H9 (cell line): Measurements from ENCODE around the gene USP5. TPM values are rescaled to one million over a fixed set of nuclear protein-coding genes. Genes with fewer than 3 reads are reported as not detected.
A peak's percentile ranks its signal among the peaks of the same experiment; 100 is the strongest.

Source experiments
- DNase-seq: peaks from one replicate; pipeline ENCODE4 v3.0.0-alpha.2; 2017
- H2AFZ ChIP-seq: one replicate; pipeline ENCODE4 v1.6.1; 2013; ENCODE audit warnings: mild to moderate bottlenecking, low read length, control low read depth, moderate library complexity
- H2AK5ac ChIP-seq: 2 replicates; pipeline ENCODE4 v1.6.1; 2013; ENCODE audit warnings: low read length, control low read depth, mixed read lengths; ENCODE audit not compliant: insufficient read length
- H2BK120ac ChIP-seq: one replicate; pipeline ENCODE4 v1.6.1; 2013; ENCODE audit warnings: low read depth, mild to moderate bottlenecking, low read length, control low read depth, inconsistent platforms; ENCODE audit not compliant: poor library complexity, severe bottlenecking
- H2BK12ac ChIP-seq: 2 replicates; pipeline ENCODE4 v1.6.1; 2013; ENCODE audit warnings: low read length, control low read depth, mixed read lengths, low read depth; ENCODE audit not compliant: insufficient read length
- H2BK15ac ChIP-seq: 2 replicates; pipeline ENCODE4 v1.6.1; 2013; ENCODE audit warnings: low read depth, low read length, control low read depth
- H2BK20ac ChIP-seq: one replicate; pipeline ENCODE4 v1.6.1; 2013; ENCODE audit warnings: low read depth, mild to moderate bottlenecking, low read length, control low read depth, inconsistent platforms; ENCODE audit not compliant: poor library complexity, severe bottlenecking
- H2BK5ac ChIP-seq: 2 replicates; pipeline ENCODE4 v1.6.1; 2013; ENCODE audit warnings: low read length, control low read depth, mixed read lengths; ENCODE audit not compliant: insufficient read length
- H3K14ac ChIP-seq: 2 replicates; pipeline ENCODE4 v1.6.1; 2013; ENCODE audit warnings: low read length, control low read depth; ENCODE audit not compliant: insufficient read depth
- H3K18ac ChIP-seq: 2 replicates; pipeline ENCODE4 v1.6.1; 2013; ENCODE audit warnings: low read depth, mild to moderate bottlenecking, mixed read lengths, low read length, control low read depth; ENCODE audit not compliant: insufficient read length
- H3K23ac ChIP-seq: 2 replicates; pipeline ENCODE4 v1.6.1; 2013; ENCODE audit warnings: low read length, control low read depth, mixed read lengths, low read depth; ENCODE audit not compliant: insufficient read length
- H3K23me2 ChIP-seq: 2 replicates; pipeline ENCODE4 v1.6.1; 2013; ENCODE audit warnings: low read depth, mild to moderate bottlenecking, mixed read lengths, low read length, control low read depth; ENCODE audit not compliant: insufficient read length, poor library complexity, severe bottlenecking
- H3K27ac ChIP-seq: 2 replicates; pipeline ENCODE4 v1.5.1; 2013; ENCODE audit warnings: low read length, control low read depth, mixed read lengths, low read depth; ENCODE audit not compliant: insufficient read length
- H3K27me3 ChIP-seq: 2 replicates; pipeline ENCODE4 v1.6.1; 2013; ENCODE audit warnings: low read length, control low read depth, inconsistent platforms; ENCODE audit not compliant: insufficient read depth
- H3K4ac ChIP-seq: 2 replicates; pipeline ENCODE4 v1.6.1; 2013; ENCODE audit warnings: low read depth, mild to moderate bottlenecking, control low read depth, inconsistent platforms, low read length, moderate library complexity
- H3K4me1 ChIP-seq: 2 replicates; pipeline ENCODE4 v1.6.1; 2013; ENCODE audit warnings: low read length, control low read depth, inconsistent platforms; ENCODE audit not compliant: insufficient read depth
- H3K4me2 ChIP-seq: 2 replicates; pipeline ENCODE4 v1.6.1; 2013; ENCODE audit warnings: low read length, control low read depth, mixed read lengths; ENCODE audit not compliant: insufficient read length, insufficient read depth
- H3K56ac ChIP-seq: 2 replicates; pipeline ENCODE4 v1.6.1; 2013; ENCODE audit warnings: low read depth, mild to moderate bottlenecking, mixed read lengths, low read length, control low read depth; ENCODE audit not compliant: insufficient read length
- H3K79me1 ChIP-seq: 2 replicates; pipeline ENCODE4 v1.6.1; 2013; ENCODE audit warnings: low read depth, mild to moderate bottlenecking, moderate library complexity, low read length, control low read depth, inconsistent platforms; ENCODE audit not compliant: insufficient read depth, poor library complexity, severe bottlenecking
- H3K79me2 ChIP-seq: 2 replicates; pipeline ENCODE4 v1.6.1; 2013; ENCODE audit warnings: low read length, control low read depth, inconsistent platforms; ENCODE audit not compliant: insufficient read depth
- H3K9ac ChIP-seq: 2 replicates; pipeline ENCODE4 v1.6.1; 2013; ENCODE audit warnings: low read length, control low read depth, mixed read lengths; ENCODE audit not compliant: insufficient read length; ENCODE audit errors: extremely low read depth
- H3K9me3 ChIP-seq: one replicate; pipeline ENCODE4 v1.6.1; 2013; ENCODE audit warnings: low read depth, low read length, inconsistent platforms; ENCODE audit not compliant: control insufficient read depth
- H3T11ph ChIP-seq: one replicate; pipeline ENCODE4 v1.6.1; 2013; ENCODE audit warnings: mild to moderate bottlenecking, low read length, control low read depth, inconsistent platforms
- H4K20me1 ChIP-seq: one replicate; pipeline ENCODE4 v1.6.1; 2013; ENCODE audit not compliant: control insufficient read depth, insufficient read length, insufficient read depth
- H4K5ac ChIP-seq: 2 replicates; pipeline ENCODE4 v1.6.1; 2013; ENCODE audit warnings: low read depth, mild to moderate bottlenecking, mixed read lengths, low read length, control low read depth; ENCODE audit not compliant: insufficient read length
- H4K8ac ChIP-seq: replicated peaks from 2 replicates; pipeline ENCODE4 v1.6.1; 2013; ENCODE audit warnings: low read length, control low read depth, mixed read lengths, low read depth; ENCODE audit not compliant: insufficient read length
- H4K91ac ChIP-seq: 2 replicates; pipeline ENCODE4 v1.6.1; 2013; ENCODE audit warnings: low read depth, mild to moderate bottlenecking, moderate library complexity, mixed read lengths, low read length, control low read depth; ENCODE audit not compliant: insufficient read length
- H3K27ac Mint-ChIP-seq, 3 experiments: 2 replicates in 2 of 3; 3 replicates in 1 of 3; pipeline ENCODE4 v1.8.0; 2020 to 2021; ENCODE audit warnings: mixed read lengths in 3 of 3, mild to moderate bottlenecking in 1 of 3, moderate library complexity in 1 of 3
- H3K27me3 Mint-ChIP-seq: 2 replicates; pipeline ENCODE4 v1.8.0; 2021; ENCODE audit warnings: low read depth, mild to moderate bottlenecking, moderate library complexity, mixed read lengths
- H3K36me3 Mint-ChIP-seq, 3 experiments: 2 replicates in 2 of 3; 3 replicates in 1 of 3; pipeline ENCODE4 v1.8.0; 2020 to 2021; ENCODE audit warnings: low read depth in 3 of 3, mixed read lengths in 3 of 3; ENCODE audit not compliant: insufficient read depth in 1 of 3
- H3K4me1 Mint-ChIP-seq, 2 experiments: 2 replicates each; pipeline ENCODE4 v1.8.0; 2020; ENCODE audit warnings: mixed read lengths in 2 of 2
- H3K4me3 Mint-ChIP-seq, 2 experiments: 2 replicates in 1 of 2; 3 replicates in 1 of 2; pipeline ENCODE4 v1.8.0; 2020 to 2021; ENCODE audit warnings: mild to moderate bottlenecking in 2 of 2, mixed read lengths in 2 of 2, moderate library complexity in 1 of 2
- H3K9me3 Mint-ChIP-seq, 2 experiments: 2 replicates in 1 of 2; 3 replicates in 1 of 2; pipeline ENCODE4 v1.8.0; 2020; ENCODE audit warnings: mild to moderate bottlenecking in 2 of 2, mixed read lengths in 2 of 2, moderate library complexity in 1 of 2
- WGBS: extraction: QIAGEN DNeasy Blood & Tissue Kit; methylation state at CpG from one replicate; pipeline ENCODE4 v1.1.7; 2013; ENCODE audit warnings: missing lambda C conversion rate, low lambda C conversion rate, mixed read lengths; ENCODE audit not compliant: insufficient read length; ENCODE audit errors: extremely low coverage; 5-methylcytosine and 5-hydroxymethylcytosine counted together
- total RNA-seq: library from RNA; stranded (reverse); gene quantifications from 2 replicates; pipeline ENCODE4 v1.2.1, GENCODE V29; 2021
- TF ChIP-seq, protein P1 (sequence below): fragments of 200-600 bp; sonication (generic); conservative IDR thresholded peaks from 3 replicates; pipeline ENCODE4 v1.8.0; 2021; ENCODE audit warnings: antibody characterized with exemption, mild to moderate bottlenecking

Gene USP5
- total RNA-seq, 1 experiment from 2014 or later, result 143 TPM

- TF ChIP-seq, protein P1, sequence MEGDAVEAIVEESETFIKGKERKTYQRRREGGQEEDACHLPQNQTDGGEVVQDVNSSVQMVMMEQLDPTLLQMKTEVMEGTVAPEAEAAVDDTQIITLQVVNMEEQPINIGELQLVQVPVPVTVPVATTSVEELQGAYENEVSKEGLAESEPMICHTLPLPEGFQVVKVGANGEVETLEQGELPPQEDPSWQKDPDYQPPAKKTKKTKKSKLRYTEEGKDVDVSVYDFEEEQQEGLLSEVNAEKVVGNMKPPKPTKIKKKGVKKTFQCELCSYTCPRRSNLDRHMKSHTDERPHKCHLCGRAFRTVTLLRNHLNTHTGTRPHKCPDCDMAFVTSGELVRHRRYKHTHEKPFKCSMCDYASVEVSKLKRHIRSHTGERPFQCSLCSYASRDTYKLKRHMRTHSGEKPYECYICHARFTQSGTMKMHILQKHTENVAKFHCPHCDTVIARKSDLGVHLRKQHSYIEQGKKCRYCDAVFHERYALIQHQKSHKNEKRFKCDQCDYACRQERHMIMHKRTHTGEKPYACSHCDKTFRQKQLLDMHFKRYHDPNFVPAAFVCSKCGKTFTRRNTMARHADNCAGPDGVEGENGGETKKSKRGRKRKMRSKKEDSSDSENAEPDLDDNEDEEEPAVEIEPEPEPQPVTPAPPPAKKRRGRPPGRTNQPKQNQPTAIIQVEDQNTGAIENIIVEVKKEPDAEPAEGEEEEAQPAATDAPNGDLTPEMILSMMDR, result peak; percentile 98
- Histone ChIP-seq H3K56ac (no peak overlapping the region), H4K20me1 (peaks cover 6% of the 10 kb centered on the region), H3K79me2 (peaks cover 2% of the 10 kb centered on the region; the same call in 1 of the 2 replicates), H3K4me2 (peak overlapping the region; percentile 81), H2BK5ac (no peak overlapping the region), H2BK120ac (no peak overlapping the region), H2BK15ac (no peak overlapping the region), H3K23ac (no peak overlapping the region), H4K8ac (no peak overlapping the region), H3K9me3 (no peaks in the 10 kb centered on the region), H3K27ac (no peak overlapping the region), H3K18ac (no peak overlapping the region), H4K91ac (no peak overlapping the region), H3K4me1 (peaks cover 3% of the 10 kb centered on the region; the same call in 1 of the 2 replicates), H3K14ac (no peak overlapping the region), H2AFZ (no peak overlapping the region), H2BK20ac (no peak overlapping the region), H3K27me3 (no peaks in the 10 kb centered on the region; the same call in 1 of the 2 replicates), H2AK5ac (no peak overlapping the region), H2BK12ac (no peak overlapping the region), H4K5ac (no peak overlapping the region), H3K9ac (no peak overlapping the region), H3K23me2 (peaks cover 22% of the 10 kb centered on the region), H3T11ph (no peak overlapping the region), H3K4ac (no peak overlapping the region), H3K79me1 (no peaks in the 10 kb centered on the region)
- no CpG with 5 or more reads among the region's 19 CpGs for WGBS
- peaks cover 12 to 17% (median 16%) of the 10 kb centered on the region in 3 experiments for H3K36me3 Mint-ChIP-seq
- H3K27me3 Mint-ChIP-seq, result peaks cover 41% of the 10 kb centered on the region
- H3K27ac Mint-ChIP-seq, result no peak overlapping the region; a peak in 1 of 7 replicates
- H3K4me3 Mint-ChIP-seq, result peak overlapping the region; percentile 54 to 62
- peak; percentile 92 for DNase-seq
- peaks cover 52 to 64% of the 10 kb centered on the region in 2 experiments for H3K4me1 Mint-ChIP-seq
- H3K9me3 Mint-ChIP-seq, result no peaks in the 10 kb centered on the region
Measured at GRCh38 chr12:6825398-6826124, 26.4 kb upstream of the USP5 start.
